Measurements from ENCODE around the gene RPGRIP1L.

Gene RPGRIP1L

DNA sequence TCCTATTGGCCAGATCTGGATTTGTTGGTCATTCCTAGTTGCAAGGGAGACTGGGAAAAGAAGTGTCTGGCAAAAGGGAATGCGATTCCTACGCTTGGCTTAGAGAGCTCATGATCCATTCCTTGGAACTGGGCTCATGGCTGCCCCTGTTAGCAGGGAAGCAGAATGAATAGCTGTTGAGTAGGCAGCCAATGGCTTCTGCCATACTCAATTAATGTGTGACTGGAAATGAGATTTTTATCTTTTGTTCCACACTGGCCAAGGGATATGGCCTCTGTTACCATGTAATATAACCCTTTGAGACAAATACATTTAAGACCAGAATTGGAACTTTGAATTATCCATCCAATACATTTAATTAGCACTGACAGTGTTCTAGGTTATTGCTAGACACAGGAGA is 31.2 kb upstream of the RPGRIP1L start:
- H3K4me1 ChIP-seq (ENCODE audit: control insufficient read depth, low read length): no peaks in the 10 kb centered on the region
- H3K79me2 ChIP-seq (ENCODE audit: control insufficient read depth, low read length): peaks cover 29% of the 10 kb centered on the region
- H3K27me3 ChIP-seq (ENCODE audit: control insufficient read depth, low read length): no peaks in the 10 kb centered on the region
- H3K4me2 ChIP-seq (ENCODE audit: low read length): no peak overlapping the region
- no peaks in the 10 kb centered on the region for H3K9me2 ChIP-seq (replicated peaks; ENCODE audit: control insufficient read depth, low read length)
- no peak for TF ChIP-seq EZH2phosphoT487 (IDR thresholded peaks at IDR 0.05; ENCODE audit: borderline replicate concordance, low read length)
- TF ChIP-seq, protein P1, sequence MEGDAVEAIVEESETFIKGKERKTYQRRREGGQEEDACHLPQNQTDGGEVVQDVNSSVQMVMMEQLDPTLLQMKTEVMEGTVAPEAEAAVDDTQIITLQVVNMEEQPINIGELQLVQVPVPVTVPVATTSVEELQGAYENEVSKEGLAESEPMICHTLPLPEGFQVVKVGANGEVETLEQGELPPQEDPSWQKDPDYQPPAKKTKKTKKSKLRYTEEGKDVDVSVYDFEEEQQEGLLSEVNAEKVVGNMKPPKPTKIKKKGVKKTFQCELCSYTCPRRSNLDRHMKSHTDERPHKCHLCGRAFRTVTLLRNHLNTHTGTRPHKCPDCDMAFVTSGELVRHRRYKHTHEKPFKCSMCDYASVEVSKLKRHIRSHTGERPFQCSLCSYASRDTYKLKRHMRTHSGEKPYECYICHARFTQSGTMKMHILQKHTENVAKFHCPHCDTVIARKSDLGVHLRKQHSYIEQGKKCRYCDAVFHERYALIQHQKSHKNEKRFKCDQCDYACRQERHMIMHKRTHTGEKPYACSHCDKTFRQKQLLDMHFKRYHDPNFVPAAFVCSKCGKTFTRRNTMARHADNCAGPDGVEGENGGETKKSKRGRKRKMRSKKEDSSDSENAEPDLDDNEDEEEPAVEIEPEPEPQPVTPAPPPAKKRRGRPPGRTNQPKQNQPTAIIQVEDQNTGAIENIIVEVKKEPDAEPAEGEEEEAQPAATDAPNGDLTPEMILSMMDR (IDR thresholded peaks at IDR 0.05; ENCODE audit: low read depth, low read length, poor library complexity, severe bottlenecking): no peak
- peaks cover 3% of the 10 kb centered on the region; the same call in 1 of the 2 replicates for H4K20me1 ChIP-seq (ENCODE audit: control insufficient read depth, insufficient read depth, low read depth, low read length)
- no peaks in the 10 kb centered on the region for H3K36me3 ChIP-seq (ENCODE audit: control insufficient read depth, low read length)
- H3K9me3 ChIP-seq (ENCODE audit: control insufficient read depth, insufficient read depth, low read length): no peaks in the 10 kb centered on the region
- no peaks in the 10 kb centered on the region for H3F3A ChIP-seq (ENCODE audit: control insufficient read depth, insufficient read depth)
- H3K27ac ChIP-seq (ENCODE audit: low read depth, low read length): no peak overlapping the region
- H3K4me3 ChIP-seq (ENCODE audit: low read length): no peak overlapping the region

DNA sequence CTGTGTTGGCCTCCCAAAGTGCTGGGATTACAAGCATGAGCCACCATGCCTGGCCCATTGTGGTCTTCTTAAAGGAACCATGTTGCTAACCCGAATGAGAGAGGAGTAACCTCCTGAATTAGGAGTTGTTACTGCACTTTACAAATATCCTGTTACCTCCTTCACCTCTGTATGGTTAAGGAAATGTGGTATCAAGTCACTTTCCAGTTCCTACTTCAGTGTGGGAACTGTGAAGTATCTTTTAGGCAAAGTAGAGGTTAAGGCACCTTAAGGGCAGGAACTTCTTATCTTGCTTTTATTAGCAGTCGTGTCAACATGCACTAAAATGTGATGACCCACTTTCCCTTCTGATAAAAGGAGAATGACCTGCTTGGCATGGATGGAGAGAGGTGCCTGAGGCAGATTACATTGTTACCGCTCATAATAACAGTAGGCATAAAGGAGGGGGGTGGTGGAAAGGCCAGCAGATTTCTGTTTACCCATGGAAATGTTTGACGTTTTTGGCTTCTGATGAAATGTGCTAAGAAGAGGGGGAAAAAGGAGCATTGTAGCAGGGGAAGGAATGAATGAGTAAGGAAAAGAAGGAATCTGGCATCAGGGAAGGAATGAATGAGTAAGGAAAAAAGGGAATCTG is 28.8 kb upstream of the RPGRIP1L start:
- no peak overlapping the region for H3K4me2 ChIP-seq (ENCODE audit: low read length)

DNA sequence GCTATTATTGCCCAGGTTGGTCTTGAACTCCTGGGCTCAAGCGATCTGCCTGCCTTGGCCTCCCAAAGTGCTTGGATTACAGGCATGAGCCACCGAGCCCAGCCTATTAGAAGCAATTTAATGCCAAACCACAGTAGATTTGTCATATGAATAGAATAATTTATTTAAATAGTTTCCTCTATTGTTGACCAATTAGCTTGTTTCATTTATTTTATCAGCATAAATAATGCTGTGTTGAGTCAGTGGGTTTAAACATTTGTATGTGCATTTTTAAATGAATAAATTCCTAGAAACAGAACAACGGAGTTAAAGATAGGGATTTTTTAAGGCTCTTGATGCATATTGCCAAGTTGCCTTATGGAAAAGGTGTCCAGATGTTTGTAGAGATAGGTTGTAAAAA is 27.0 kb upstream of the RPGRIP1L start:
- H3K4me1 ChIP-seq (ENCODE audit: control insufficient read depth, low read length): peaks cover 6% of the 10 kb centered on the region
- no peaks in the 10 kb centered on the region for H3K27me3 ChIP-seq (ENCODE audit: control insufficient read depth, low read length)
- H3K27ac ChIP-seq (ENCODE audit: low read depth, low read length): no peak overlapping the region
- H3K9me2 ChIP-seq (replicated peaks; ENCODE audit: control insufficient read depth, low read length): no peaks in the 10 kb centered on the region
- H3K79me2 ChIP-seq (ENCODE audit: control insufficient read depth, low read length): peaks cover 41% of the 10 kb centered on the region
- no peak overlapping the region for H3K4me3 ChIP-seq (ENCODE audit: low read length)
- H3F3A ChIP-seq (ENCODE audit: control insufficient read depth, insufficient read depth): no peaks in the 10 kb centered on the region
- 0 out of 2 replicates have a peak, but pooled peaks cover 3% of the 10 kb centered on the region for H4K20me1 ChIP-seq (ENCODE audit: control insufficient read depth, insufficient read depth, low read depth, low read length)
- no peaks in the 10 kb centered on the region for H3K9me3 ChIP-seq (ENCODE audit: control insufficient read depth, insufficient read depth, low read length)
- H3K4me2 ChIP-seq (ENCODE audit: low read length): no peak overlapping the region
- no peaks in the 10 kb centered on the region for H3K36me3 ChIP-seq (ENCODE audit: control insufficient read depth, low read length)
- no peak for TF ChIP-seq EZH2phosphoT487 (IDR thresholded peaks at IDR 0.05; ENCODE audit: borderline replicate concordance, low read length)

More for the DNA sequence above, 28.8 kb upstream of the RPGRIP1L start:
- no peaks in the 10 kb centered on the region for H3F3A ChIP-seq (ENCODE audit: control insufficient read depth, insufficient read depth)
- H3K36me3 ChIP-seq (ENCODE audit: control insufficient read depth, low read length): no peaks in the 10 kb centered on the region
- H3K9me3 ChIP-seq (ENCODE audit: control insufficient read depth, insufficient read depth, low read length): no peaks in the 10 kb centered on the region
- H3K27me3 ChIP-seq (ENCODE audit: control insufficient read depth, low read length): no peaks in the 10 kb centered on the region
- peaks cover 36% of the 10 kb centered on the region for H3K79me2 ChIP-seq (ENCODE audit: control insufficient read depth, low read length)
- H3K27ac ChIP-seq (ENCODE audit: low read depth, low read length): no peak overlapping the region
- H3K4me3 ChIP-seq (ENCODE audit: low read length): no peak overlapping the region
- no peak for TF ChIP-seq EZH2phosphoT487 (IDR thresholded peaks at IDR 0.05; ENCODE audit: borderline replicate concordance, low read length)
- TF ChIP-seq, protein P1 (IDR thresholded peaks at IDR 0.05; ENCODE audit: low read depth, low read length, poor library complexity, severe bottlenecking): no peak
- H3K9me2 ChIP-seq (replicated peaks; ENCODE audit: control insufficient read depth, low read length): no peaks in the 10 kb centered on the region
- 0 out of 2 replicates have a peak, but pooled peaks cover 3% of the 10 kb centered on the region for H4K20me1 ChIP-seq (ENCODE audit: control insufficient read depth, insufficient read depth, low read depth, low read length)
- H3K4me1 ChIP-seq (ENCODE audit: control insufficient read depth, low read length): no peaks in the 10 kb centered on the region

DNA sequence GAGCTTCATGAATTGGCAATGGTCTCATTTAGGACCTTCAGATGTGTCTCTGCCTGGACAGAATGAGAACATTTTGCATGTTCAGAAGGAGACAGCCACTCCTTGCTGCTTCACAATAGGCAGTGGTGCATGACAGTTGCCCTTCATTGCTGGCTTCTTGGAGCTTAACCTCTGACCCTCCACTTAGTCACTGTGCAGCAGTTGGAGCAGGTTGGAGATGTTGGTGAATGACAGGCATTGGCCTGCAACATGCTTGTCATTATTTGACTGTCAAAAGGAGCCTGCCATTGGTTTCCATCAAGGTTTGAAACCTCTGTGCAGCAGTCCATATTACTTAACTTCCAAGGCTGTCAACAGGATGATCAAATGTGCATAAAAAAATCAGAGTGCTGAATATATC is 23.0 kb upstream of the RPGRIP1L start:
- TF ChIP-seq EZH2phosphoT487 (IDR thresholded peaks at IDR 0.05; ENCODE audit: borderline replicate concordance, low read length): no peak
- TF ChIP-seq, protein P1 (IDR thresholded peaks at IDR 0.05; ENCODE audit: low read depth, low read length, poor library complexity, severe bottlenecking): no peak
- no peaks in the 10 kb centered on the region for H3F3A ChIP-seq (ENCODE audit: control insufficient read depth, insufficient read depth)
- peaks cover 49% of the 10 kb centered on the region for H3K79me2 ChIP-seq (ENCODE audit: control insufficient read depth, low read length)
- H3K4me2 ChIP-seq (ENCODE audit: low read length): no peak overlapping the region
- H3K9me3 ChIP-seq (ENCODE audit: control insufficient read depth, insufficient read depth, low read length): no peaks in the 10 kb centered on the region
- no peak overlapping the region for H3K4me3 ChIP-seq (ENCODE audit: low read length)
- H3K4me1 ChIP-seq (ENCODE audit: control insufficient read depth, low read length): peaks cover 6% of the 10 kb centered on the region
- H3K36me3 ChIP-seq (ENCODE audit: control insufficient read depth, low read length): no peaks in the 10 kb centered on the region
- H3K27me3 ChIP-seq (ENCODE audit: control insufficient read depth, low read length): no peaks in the 10 kb centered on the region
- no peak overlapping the region for H3K27ac ChIP-seq (ENCODE audit: low read depth, low read length)
- H3K9me2 ChIP-seq (replicated peaks; ENCODE audit: control insufficient read depth, low read length): no peaks in the 10 kb centered on the region
- H4K20me1 ChIP-seq (ENCODE audit: control insufficient read depth, insufficient read depth, low read depth, low read length): no peaks in the 10 kb centered on the region
